B cell (primary cell): Measurements from ENCODE around the gene RFTN2.

Experiments
- CTCF ChIP-seq: fragments of 200-600 bp; IDR thresholded peaks from one replicate; pipeline ENCODE4 v1.8.0; 2022; ENCODE audit warnings: antibody characterized with exemption, mild to moderate bottlenecking
- EZH2 ChIP-seq: IDR thresholded peaks from 2 replicates; pipeline ENCODE4 v1.6.1; 2012; ENCODE audit warnings: borderline replicate concordance, low read depth, mild to moderate bottlenecking, moderate library complexity, low read length; ENCODE audit not compliant: insufficient read depth, poor library complexity, severe bottlenecking

GRCh38 chr2:197538412-197538811 lies 137.0 kb downstream of the RFTN2 start:
- TF ChIP-seq CTCF (no peak), EZH2 (no peak)
